MV-4-11 (cell line): Measurements from ENCODE around the gene PNLDC1.
"Not testable (repeated sequence)": the region's sequence is repeated elsewhere in the genome, so short reads cannot be mapped to it uniquely, and the experiment has no call there.

Source experiments
- DNase-seq: peaks from one replicate; lab custom pipeline; 2025; lab: John Stamatoyannopoulos, UW

Gene PNLDC1

DNA sequence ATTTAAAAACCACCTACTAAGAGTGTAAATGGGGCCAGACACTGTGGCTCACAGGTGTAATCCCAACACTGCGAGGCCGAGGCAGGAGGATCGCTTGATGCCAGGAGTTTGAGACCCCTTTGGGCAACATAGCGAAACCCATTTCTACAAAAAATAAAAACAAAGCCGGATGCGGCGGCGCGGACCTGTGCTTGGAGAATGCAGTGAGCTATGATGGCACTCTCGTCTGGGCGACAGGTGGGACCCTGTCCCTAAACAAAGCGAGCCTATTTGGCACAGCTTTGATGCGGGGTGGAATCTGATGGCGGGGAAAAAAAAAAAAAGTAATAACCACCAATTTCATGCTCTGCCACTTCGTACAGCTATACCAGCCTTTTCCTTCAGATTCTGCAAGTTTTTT is 11.8 kb upstream of the PNLDC1 start:
- DNase-seq, result no peak

DNA sequence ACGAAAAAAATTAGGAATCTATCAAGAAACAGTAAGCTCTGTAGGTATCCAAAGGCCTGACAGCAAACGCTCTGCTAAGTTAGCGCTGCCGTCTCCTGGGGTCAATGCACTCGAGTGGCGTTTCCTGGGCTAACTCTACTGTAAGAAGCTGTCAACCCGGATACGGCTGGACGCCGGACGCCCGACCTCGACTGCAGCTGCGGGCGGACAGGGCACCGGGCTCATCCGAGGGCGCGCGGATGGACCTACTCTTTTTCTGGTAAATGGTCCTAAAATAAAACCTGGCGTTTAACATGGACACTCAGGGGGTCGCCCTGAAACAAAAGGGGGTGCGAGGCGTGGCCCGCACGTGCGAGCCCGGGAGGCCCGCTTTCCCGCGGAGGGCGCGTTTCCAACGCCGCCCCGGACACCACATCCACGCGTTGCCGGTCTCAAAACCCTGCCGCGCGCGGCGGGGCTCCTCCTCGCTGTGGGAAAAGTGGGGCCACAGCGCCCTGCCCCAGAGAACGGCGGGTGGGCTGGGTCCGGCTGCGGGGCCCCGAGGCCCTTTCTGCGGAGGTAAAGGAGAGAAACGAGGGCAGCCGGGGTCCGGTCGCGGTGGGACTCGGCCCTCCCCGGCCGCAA is 11.2 kb upstream of the PNLDC1 start:
- DNase-seq, result no peak

DNA sequence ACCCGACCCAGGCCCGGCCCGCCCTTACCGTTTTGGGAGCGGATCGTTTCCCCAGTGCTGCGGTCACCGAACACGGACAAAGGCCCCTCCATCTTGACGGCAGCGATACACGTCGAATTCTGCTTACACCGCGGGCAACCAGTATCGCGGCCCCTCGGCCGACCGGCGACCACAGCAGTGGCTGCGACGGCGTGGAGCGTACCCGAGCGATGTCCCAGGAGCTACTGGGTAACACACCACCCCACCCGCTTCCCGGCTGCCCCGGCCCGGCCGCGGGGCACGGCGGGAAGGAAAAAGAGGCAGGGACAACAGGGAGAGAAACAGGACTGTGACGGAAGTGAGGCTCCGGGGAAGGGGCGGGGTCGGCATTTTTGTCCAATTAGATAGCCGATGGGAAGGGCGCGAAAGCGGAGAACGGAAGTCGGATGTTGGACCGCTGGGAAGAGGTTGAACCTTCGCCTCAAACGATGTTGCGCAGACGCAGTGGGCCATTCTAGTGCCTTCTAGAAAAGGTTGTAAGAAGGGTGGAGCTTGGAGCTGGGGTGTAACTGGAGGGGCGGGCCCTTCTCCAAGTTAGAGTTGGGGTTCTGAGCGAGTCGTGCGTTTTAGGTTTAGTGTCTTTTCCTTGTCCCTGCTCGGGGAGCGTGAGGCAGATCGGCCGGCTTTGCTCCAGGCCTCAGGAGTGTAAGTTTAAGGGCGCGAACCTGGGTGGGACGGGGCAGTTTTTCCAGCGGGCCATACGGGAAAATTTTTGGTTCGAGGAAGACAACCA is 10.5 kb upstream of the PNLDC1 start, which contains the start of gene TCP1:
Gene TCP1, minus strand, starts transcription at position 226 of the 772 bp plus-strand sequence. Its CDS starts 134 bp downstream, at position 92.
- peak; percentile 100 for DNase-seq

DNA sequence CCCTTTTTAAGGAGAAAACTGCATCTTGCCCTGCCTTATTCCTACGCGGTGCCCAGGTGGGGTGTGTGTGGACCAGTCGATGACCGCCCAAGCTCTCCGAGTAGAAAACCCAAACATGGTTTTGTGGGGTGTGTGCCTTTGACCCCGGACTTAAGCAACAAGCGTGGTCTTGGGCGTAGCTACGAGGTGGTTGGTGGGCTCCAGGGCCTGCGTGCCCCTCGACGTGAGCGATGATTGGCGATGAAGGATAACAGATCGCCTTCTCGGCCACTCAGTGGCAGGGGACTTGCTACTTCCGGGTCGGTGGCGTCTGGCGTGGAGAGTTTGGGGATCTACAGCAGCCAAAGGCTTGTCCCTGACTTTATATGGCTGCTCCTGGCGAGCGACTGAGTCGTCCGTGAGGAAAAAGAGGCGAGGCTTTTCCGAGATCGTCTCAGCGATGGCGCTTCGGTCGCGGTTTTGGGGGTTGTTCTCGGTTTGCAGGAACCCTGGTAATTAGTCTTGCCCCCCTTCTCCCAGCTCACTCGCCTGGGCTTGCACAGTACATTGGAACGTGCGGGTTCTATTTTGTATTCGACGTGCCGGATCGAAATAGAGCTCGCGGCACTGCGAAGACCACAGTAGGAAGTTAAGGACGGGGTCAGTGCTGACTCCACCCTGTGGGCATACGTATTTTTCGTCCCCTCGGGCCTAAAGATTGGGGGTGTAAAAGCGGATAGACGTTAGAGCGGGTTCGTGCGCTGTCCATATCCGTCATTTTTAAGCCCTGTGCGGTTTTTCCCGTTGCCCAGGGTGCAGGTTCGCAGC is 9.7 kb upstream of the PNLDC1 start, which contains the start of gene MRPL18:
Gene MRPL18, plus strand, starts transcription at position 319 of the 807 bp plus-strand sequence. Its CDS starts 121 bp downstream, at position 440.
- DNase-seq, result peak; percentile 98

DNA sequence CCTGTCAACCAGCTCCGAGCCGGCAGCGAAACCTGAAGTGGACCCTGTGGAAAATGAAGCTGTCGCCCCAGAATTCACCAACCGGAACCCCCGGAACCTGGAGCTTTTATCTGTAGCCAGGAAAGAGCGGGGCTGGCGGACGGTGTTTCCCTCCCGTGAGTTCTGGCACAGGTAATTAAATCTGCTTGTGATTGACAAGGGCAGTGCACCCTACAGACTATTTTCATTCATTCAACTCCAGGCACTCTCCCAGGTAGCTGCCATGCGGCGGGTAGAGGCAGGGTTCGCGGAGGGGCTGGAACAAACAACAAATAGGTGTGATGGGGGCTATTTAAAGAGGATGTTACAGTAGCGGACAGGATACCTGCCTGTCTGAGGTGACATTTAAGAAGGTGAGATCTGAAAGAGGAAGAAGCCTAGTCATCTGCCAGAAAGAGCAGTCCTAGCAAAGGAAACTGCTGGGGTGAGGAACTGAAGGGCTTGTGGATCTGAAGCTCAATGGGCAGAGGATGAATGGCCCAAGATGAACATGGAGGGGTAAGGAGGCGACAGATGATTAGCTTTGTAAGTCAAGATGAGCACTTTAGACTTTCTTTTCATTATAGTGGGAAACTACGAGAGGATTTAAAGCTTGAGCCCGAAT is 9.0 kb upstream of the PNLDC1 start:
- DNase-seq, result peak; percentile 35

DNA sequence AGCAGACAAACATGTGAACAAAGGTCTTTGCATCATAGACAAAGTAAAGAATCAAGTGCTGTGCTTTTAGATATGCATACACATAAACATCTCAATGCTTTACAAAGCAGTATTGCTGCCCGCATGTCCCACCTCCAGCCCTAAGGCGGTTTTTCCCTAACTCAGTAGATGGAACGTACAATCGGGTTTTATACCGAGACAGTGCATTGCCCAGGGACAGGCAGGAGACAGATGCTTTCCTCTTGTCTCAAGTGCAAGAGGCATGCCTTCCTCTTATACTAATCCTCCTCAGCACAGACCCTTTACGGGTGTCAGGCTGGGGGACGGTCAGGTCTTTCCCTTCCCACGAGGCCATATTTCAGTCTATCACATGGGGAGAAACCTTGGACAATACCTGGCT is 5.1 kb upstream of the PNLDC1 start:
- DNase-seq, result not testable (repeated sequence)

DNA sequence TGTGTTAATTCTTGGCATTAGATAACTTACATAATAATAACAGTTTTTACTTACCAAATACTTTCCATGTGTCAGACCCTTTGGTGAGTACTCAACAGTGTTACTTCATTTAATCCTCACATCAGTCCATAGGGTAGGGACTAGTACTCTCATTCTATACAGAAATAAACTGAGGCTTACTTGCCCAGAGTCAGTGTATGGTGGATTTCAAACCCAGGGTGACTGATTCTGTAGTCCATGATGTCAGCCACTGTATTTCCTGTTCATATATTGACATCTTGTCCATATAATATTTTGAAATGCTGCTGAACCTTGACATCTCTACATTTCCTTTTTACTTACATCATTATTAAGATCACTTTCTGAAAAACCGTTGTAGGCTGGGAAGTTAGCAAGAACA is 2.5 kb upstream of the PNLDC1 start:
- no peak for DNase-seq

DNA sequence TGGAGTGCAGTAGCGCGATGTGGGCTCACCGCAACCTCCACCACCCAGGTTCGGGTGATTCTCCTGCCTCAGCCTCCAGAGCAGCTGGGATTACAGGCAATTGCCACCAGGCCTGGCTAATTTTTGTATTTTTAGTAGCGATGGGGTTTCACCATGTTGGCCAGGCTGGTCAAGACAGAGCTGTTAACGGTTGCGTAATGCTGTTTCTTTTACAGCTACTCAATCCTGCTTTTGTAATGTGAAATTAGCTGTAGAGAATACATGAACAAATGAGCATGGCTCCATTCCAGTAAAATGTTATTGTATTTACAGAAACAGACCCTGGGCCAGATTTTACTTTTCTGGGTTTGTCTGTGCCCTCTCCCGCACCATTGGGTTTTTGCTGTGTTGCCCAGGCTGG is 1.9 kb downstream of the PNLDC1 start:
- DNase-seq, result peak; percentile 94

DNA sequence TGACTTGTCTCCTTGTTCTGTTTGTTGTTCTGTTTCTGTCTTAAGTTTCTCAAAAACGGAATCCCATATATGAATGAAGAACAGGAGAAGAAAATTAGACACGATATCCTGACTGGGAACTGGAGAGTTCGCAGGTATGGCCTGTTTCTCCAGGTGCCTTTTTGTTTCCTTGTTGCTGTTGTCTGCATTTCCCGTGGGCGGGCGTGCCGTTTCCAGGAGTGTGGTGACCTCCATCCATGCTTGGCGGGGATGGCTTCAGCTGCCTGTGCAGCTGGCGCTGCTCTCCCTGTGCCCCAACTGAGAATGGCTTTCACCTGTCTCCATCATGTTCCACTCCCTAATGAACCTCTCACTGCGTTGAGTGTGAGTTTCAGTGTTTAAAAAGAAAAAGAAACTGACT is 4.4 kb downstream of the PNLDC1 start:
- no peak for DNase-seq

DNA sequence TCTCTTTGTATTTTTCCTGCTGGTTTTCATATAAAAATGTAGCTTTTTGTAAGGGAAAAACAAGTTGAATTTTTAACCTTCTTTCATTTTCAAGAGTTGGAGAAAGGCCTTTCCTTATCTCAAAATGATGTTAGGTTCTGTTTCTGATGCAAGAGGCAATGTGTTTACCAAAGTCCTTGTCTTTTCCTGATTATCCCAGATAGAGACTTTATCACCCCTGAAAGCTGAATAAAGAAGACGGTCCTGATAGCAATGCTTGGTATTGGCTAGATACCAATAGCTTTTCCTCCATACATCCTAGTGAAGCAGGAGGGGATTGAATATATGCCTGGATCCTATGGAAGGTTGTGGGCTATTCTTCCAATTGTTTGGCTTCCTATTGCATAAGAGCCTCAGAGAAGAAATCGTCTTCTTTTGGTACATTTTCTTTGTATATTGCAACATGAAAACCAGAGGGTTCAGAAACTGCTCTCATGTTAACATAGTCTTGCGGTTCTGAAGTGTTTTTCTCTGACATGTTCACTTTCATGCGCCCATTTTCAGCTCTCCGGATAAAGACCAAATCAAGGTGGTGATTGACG is 5.5 kb downstream of the PNLDC1 start:
- DNase-seq, result peak; percentile 87

DNA sequence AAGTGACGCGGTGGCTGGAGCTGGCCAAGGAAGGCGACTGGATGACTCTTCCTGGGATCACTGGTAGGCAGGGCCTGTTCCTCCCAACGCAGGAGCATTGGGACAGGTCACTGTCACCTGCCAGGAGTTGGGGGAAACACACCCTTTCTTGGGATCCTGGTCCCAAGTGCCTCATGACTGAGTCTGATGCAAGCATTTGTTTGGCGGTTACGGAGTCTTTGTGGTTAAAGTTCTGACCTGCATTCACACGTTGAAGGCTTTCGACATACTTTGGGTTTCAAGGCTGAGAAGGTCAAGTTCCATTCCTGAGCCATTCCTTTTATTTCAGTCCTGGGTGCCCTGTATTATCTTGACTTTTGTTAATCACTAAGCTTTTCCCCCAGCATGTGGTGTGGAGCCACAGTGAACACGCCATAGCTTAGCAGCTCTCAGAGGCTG is 6.0 kb downstream of the PNLDC1 start:
- peak; percentile 89 for DNase-seq

DNA sequence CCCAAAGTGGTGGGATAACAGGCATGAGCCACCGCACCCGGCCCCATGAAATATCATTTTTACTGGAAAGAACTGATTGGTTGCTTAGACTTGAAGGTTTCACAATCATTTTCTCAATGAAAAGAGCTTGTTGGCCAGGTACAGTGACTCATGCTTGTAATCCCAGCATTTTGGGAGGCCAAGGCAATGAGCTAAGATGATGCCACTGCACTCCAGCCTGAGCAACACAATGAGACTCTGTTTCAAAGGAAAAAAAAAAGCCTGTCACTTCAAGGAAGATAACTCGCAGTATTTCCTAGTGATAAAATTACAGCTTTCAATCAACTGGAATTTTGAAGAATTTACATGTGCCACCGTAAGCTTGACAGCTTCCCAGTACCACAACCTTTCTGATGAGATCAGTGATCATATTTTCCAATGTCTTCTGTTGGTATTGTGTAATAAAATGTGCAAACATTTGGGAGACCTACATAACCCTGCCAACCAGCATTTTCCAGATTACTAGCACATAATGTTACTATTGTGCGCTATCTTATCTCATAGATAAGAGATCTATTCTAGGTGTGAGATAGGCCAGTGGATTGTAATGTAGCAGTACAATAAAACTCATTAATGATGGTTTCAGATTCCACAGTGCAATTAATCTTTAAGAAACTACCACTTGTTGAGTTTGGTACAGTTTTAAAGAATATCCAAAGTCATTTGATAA is 7.2 kb downstream of the PNLDC1 start:
- DNase-seq, result no peak

DNA sequence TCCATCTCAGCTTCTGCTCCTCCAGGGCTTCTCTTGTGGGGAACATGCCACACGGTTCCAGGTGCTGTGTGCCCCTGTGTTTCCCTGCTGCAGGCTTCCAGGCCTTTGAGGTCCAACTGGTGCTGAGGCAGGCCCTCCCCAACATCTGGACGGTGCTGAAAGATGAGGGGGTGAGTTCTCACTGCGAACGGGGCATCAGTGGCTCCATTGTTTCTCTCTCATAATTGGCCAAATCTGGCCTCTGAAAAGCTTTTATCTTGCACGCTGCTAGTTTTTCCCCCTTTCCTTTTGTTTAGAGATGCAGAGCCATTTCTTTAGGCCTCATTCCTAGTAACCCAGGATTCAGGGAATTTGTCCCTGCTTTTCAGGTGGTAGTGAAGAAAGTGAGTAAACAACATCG is 8.6 kb downstream of the PNLDC1 start:
- no peak for DNase-seq

DNA sequence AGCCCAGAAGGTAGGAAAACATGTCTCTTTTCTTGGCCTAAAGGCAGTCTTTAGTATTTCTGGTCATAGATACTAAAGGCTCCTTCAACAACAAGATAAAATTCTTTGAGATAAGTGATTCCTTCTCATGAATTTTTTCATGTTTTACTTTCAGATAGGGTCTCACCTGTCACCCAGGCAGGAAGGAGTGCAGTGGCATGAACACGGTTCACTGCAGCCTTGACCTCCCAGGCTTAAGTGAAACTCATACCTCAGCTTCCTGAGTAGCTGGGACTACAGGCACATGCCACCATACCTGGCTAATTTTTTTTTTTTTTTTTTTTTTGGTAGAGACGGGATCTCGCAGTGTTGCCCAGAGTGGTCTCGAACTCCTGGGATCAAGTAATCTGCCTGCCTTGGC is 9.1 kb downstream of the PNLDC1 start:
- DNase-seq, result no peak

DNA sequence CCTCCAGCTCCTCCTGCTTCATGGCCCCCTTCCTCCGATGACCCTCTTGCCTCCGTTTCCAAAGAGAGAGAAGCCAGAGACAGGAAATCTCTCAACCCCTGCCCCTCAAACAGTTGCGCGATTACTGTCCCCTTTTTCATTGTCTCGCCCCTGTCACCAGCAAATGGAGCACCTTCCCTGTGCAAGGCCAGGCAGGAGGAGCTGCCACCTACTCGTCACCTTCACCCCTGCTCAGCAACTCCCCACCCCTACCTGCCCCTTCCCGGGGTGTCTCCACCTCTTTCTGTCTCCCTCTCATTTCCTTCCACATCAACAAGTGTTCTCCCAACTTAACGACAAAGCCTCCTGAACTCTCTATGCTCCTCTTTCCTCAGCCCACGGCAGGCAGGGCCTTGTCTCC is 13.7 kb downstream of the PNLDC1 start:
- no peak for DNase-seq

DNA sequence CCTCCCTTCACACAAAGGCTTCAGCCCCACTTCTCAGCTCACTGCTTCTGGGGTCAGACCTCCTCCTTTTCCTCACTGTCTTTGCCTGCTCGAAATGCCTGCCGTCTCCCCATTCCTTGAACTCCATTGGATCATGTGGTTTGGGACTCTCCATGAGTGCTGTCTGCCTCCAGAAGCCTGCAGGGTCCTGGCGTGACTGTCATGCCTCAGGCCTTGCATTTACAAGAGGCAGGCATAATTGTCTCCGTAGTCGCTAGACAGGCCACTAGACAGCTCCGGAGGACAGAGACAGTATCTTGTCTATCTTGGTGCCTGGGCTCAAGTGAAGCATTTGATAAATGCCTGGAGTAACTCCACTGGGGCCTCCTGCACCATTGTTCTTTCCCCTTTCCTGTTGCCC is 15.3 kb downstream of the PNLDC1 start:
- DNase-seq, result no peak

DNA sequence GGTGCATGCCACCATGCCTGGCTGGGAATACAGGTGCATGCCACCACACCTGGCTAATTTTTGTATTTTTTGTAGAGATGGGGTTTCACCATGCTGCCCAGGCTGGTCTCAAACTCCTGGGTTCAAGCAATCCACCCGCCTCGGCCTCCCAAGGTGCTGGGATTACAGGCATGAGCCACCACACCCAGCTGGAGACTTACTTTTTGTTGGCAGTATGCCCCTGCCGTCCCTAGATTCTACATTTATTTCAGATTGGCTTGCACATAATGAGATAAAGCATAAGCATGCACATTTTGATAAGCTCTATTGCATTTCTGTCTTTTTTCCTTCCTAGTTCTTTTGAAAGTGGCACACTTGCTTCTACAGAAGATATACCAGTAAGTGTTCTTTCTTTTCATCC is 16.7 kb downstream of the PNLDC1 start:
- DNase-seq, result not testable (repeated sequence)

DNA sequence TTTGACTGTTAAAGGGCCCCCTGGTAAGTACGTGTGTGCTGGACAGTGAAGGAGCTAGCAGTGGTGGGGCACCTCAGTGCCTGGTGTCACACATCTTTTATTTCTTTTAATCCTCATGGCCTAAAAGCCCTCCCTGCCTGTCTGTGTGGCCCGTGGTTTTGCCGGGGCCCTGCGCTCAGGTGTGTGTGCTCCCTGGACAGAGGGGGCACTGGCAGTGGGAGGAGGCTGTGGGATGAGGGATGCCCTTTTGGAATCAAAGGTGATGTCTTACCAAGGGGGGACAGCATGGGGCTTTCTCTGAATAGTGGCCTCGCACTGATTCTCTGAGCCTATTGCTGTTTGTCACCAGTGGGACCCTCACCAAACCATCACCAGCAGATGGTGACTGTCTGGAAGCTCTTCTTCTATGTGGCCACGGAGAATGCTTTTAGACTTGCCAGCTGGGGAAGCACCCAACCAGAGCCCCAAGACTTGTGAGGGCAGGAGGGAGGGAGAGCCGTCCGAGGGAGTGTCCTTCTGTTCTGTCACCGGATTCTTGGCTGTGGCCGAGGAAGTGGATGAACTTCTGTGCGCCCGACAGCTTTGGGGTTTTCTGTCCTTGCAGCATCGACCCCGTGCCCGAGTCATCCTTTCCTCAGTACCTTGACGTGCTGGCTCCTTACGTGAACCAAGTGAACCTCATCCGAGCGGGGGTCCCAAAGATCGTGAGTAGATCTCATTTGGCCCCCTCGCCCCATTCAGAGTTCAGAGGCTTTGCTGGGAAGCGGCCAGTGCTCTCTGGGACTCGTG is 18.1 kb downstream of the PNLDC1 start:
- no peak for DNase-seq

DNA sequence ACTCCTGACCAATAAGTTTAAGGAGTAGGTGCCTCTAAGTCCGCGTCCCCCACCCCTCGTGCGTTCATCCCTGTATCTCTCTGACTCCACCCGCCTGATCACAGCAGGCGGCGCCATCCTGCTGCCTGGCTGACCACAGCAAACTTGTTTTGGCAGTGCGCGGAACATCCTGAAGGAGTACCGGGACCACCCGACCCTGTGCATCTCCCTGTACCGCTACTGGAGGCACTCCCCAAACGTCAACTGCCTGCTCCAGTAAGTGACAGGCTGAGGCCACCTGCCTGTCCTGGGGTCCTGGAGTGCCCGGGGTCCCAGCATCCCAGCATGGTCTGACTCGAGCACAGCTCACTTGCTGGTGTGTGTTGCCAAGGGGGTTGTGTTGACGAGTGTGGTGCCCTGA is 19.0 kb downstream of the PNLDC1 start:
- DNase-seq, result no peak

DNA sequence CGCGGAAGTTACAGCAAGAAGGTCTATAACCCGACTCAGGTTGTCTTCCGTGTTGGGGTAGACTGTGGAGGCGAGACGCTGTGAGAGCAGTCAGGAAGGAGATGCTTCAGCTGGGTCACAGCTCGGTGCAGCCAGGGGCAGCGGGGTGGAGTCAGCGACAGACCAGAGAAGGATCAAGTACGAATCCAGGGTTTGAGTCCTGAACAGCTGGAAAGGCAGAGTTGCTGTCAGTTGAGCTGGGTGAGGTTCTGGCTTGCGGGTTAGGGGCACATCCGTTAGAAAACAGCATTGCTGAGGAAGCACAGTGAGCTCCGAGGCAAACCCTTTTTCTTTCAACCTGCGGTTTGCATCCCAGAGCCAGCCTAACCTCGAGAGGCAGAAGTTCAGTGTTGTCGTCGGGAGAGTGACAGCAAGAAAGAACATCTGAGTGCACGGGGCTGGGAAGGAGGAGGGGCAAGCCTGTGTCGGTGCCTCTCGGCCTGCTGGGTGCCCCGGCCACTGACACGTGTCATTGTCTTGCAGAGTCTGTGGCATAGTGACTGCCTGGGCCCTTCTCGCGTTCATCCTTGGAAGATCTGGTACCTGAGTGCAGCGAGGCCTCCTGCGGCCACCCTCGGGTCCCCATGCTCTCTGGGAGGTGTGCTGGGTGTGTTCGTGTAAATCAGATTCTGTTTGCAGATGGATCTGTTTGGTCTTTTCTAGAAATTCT is 20.0 kb downstream of the PNLDC1 start:
- DNase-seq, result peak; percentile 99
